A673 (cell line): ENCODE measurements around the gene HOMEZ. TPM values are rescaled to one million over a fixed set of nuclear protein-coding genes. Genes with fewer than 3 reads are reported as not detected.
A peak's percentile ranks its signal among the peaks of the same experiment; 100 is the strongest.

Experiments
- BruUV-seq: library from RNA; stranded (reverse); fragments of 400-500 nt; replicated peaks from 2 replicates; lab custom pipeline; 2021; lab: Mats Ljungman, UMichigan
- CTCF ChIA-PET: fragments of 300-600 bp; sonication (Branson Sonifier 250); formaldehyde crosslinking; loops from one replicate; lab custom pipeline; 2022; ENCODE audit warnings: antibody characterized with exemption; lab: Charles Lee
- POLR2A ChIA-PET: fragments of 300-600 bp; sonication (Branson Sonifier 250); formaldehyde crosslinking; loops from one replicate; lab custom pipeline; 2022; ENCODE audit warnings: antibody characterized with exemption; ENCODE audit not compliant: low non-redundant PET; lab: Charles Lee
- DNase-seq: peaks from one replicate; pipeline ENCODE4 v3.0.0-alpha.2; 2015; ENCODE audit warnings: low spot score
- H3K27ac ChIP-seq: fragments of 200-600 bp; sonication (generic); 2 replicates; pipeline ENCODE4 v1.5.1; 2016; ENCODE audit warnings: mixed run types, low read depth, mild to moderate bottlenecking, mixed read lengths, antibody characterized with exemption, low read length; ENCODE audit not compliant: poor library complexity, severe bottlenecking
- H3K27me3 ChIP-seq: fragments of 200-600 bp; sonication (generic); replicated peaks from 2 replicates; pipeline ENCODE4 v1.6.1; 2017; ENCODE audit warnings: mixed run types, low read depth, mild to moderate bottlenecking, mixed read lengths, antibody characterized with exemption, low read length; ENCODE audit not compliant: insufficient read depth, poor library complexity
- H3K36me3 ChIP-seq: fragments of 200-600 bp; sonication (generic); 2 replicates; pipeline ENCODE4 v1.6.1; 2016; ENCODE audit warnings: mixed run types, mild to moderate bottlenecking, mixed read lengths, antibody characterized with exemption, low read length; ENCODE audit not compliant: insufficient read depth, poor library complexity, severe bottlenecking
- H3K4me1 ChIP-seq: fragments of 200-600 bp; sonication (generic); 2 replicates; pipeline ENCODE4 v1.6.1; 2017; ENCODE audit warnings: mixed run types, mild to moderate bottlenecking, mixed read lengths, antibody characterized with exemption, low read length; ENCODE audit not compliant: insufficient read depth, poor library complexity, severe bottlenecking
- H3K4me3 ChIP-seq: fragments of 200-600 bp; sonication (generic); 2 replicates; pipeline ENCODE4 v1.5.1; 2016; ENCODE audit warnings: low read depth, mixed run types, mild to moderate bottlenecking, mixed read lengths, low read length; ENCODE audit not compliant: poor library complexity, severe bottlenecking
- H3K9me3 ChIP-seq: fragments of 200-600 bp; sonication (generic); 2 replicates; pipeline ENCODE4 v1.6.1; 2016; ENCODE audit warnings: mixed run types, low read depth, mild to moderate bottlenecking, mixed read lengths, antibody characterized with exemption, low read length; ENCODE audit not compliant: poor library complexity, severe bottlenecking
- EZH2 ChIP-seq: fragments of 200-600 bp; sonication (generic); IDR thresholded peaks from 2 replicates; pipeline ENCODE4 v1.6.1; 2017; ENCODE audit warnings: borderline replicate concordance, low read depth, mild to moderate bottlenecking, mixed read lengths, antibody characterized with exemption, low read length; ENCODE audit not compliant: poor library complexity, severe bottlenecking
- intact Hi-C: fragments of 100-400 bp; cut with micrococcal nuclease; formaldehyde crosslinking; loops from one replicate; pipeline ENCODE4 v1.10.0; 2022; ENCODE audit not compliant: unreplicated experiment
- total RNA-seq: library from RNA; stranded (reverse); gene quantifications from 2 replicates; pipeline ENCODE4 v1.2.3, GENCODE V29; 2021
- TF ChIP-seq, protein P1 (sequence below): fragments of 300-800, 200-600 bp; sonication (generic); conservative IDR thresholded peaks from 2 replicates; pipeline ENCODE4 v1.5.1; 2017; ENCODE audit warnings: low read depth, mild to moderate bottlenecking, antibody characterized with exemption, low read length, moderate library complexity, mixed read lengths

Gene HOMEZ
- total RNA-seq, 1 experiment from 2014 or later = 6.3 TPM

DNA sequence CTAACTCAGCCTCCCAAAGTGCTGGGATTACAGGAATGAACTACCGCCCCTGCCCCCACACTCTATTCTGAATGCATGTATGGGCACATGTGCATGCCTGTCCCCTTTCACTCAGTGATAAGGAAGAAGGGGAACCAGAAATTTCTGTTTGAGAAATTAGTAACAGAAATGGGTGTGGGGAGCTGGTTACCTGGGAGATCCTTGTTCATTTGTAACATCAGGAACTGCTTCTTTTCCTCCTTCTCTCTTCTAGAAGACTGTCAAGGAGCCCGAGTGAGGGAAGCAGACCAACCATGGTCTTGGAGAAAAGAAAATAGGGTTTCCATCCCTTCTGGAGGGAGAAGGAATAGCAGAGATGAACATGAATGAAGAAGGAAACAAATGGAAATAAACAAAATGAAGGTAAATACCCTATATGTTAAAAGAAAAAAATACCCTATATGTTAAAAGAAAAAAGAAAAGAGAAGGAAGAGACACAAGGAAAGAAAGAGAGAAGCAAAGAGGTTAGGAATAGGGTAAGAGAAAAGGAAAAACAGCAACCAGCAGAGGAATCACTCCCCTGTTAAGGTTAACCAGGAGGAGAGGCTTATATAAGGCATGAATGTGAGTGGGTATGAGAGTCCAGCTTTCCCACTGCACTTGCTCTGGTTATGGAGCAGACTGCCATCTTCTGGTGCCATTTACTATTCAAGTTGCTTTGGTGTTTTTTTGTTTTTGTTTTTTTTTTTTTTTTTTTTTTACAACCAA is 13.5 kb upstream of the HOMEZ start:
- no peak overlapping the region for H3K27ac ChIP-seq
- POLR2A ChIA-PET = no interaction called here
- TF ChIP-seq, protein P1, sequence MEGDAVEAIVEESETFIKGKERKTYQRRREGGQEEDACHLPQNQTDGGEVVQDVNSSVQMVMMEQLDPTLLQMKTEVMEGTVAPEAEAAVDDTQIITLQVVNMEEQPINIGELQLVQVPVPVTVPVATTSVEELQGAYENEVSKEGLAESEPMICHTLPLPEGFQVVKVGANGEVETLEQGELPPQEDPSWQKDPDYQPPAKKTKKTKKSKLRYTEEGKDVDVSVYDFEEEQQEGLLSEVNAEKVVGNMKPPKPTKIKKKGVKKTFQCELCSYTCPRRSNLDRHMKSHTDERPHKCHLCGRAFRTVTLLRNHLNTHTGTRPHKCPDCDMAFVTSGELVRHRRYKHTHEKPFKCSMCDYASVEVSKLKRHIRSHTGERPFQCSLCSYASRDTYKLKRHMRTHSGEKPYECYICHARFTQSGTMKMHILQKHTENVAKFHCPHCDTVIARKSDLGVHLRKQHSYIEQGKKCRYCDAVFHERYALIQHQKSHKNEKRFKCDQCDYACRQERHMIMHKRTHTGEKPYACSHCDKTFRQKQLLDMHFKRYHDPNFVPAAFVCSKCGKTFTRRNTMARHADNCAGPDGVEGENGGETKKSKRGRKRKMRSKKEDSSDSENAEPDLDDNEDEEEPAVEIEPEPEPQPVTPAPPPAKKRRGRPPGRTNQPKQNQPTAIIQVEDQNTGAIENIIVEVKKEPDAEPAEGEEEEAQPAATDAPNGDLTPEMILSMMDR = peak; percentile 55
- TF ChIP-seq EZH2 = no peak
- no peaks in the 10 kb centered on the region for H3K27me3 ChIP-seq
- H3K4me3 ChIP-seq = no peak overlapping the region
- peaks cover 3% of the 10 kb centered on the region for H3K36me3 ChIP-seq
- peaks cover 27% of the 10 kb centered on the region for H3K4me1 ChIP-seq
- DNase-seq = peak; percentile 71
- no peaks in the 10 kb centered on the region for H3K9me3 ChIP-seq
- CTCF ChIA-PET = interaction anchor here (0.5 to 0.8 kb wide), 4 partner anchors 13 to 882 kb away, joined by 3 to 6 read pairs (median 5); no protein-coding TSS in a partner anchor
- BruUV-seq = no TSS peak
- intact Hi-C loops = loop anchor here (2.0 to 10.0 kb wide), 2 partner anchors 35 to 175 kb away; no protein-coding TSS in a partner anchor

DNA sequence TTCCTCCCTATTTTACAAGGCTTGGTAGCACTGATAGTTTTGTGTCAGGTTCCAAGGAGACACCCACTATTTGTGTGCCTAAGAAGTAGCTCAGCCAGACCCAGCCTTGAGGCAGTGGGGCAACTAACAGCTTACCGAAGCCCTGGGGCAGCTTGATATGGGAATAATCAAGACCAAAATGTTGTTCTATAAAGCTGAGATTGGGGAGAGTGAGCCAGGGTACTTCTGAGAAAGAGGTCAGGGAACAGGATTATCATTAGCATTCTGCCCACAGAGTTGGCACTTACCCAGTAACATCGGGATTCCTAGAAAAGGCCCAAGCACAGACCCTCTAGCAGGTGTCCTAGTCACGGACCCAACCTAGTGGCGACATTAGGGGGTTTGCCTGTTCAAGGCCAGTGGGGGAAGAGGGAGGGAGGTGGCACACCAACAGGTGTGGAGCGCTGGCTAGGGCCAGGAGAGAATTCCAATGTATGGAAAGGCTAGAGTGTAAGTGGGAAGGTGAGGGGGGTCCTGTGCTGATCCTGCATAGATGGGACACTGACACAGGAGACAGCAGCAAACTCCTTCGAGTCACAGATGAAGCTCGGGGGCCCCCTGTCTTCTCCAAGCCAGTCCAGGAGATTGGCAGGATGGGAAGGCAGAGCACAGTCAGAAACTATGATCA is 11.8 kb upstream of the HOMEZ start:
- Histone ChIP-seq H3K4me1 (peaks cover 23% of the 10 kb centered on the region), H3K27ac (no peak overlapping the region), H3K9me3 (no peaks in the 10 kb centered on the region), H3K27me3 (no peaks in the 10 kb centered on the region), H3K36me3 (peaks cover 3% of the 10 kb centered on the region), H3K4me3 (no peak overlapping the region)
- CTCF ChIA-PET = no interaction called here
- POLR2A ChIA-PET = interaction anchor here (0.6 kb wide), 1 partner anchor 343 kb away, joined by 3 read pairs; no protein-coding TSS in a partner anchor
- DNase-seq = no peak
- intact Hi-C loops = loop anchor here (2.0 to 10.0 kb wide), 2 partner anchors 33 to 173 kb away; no protein-coding TSS in a partner anchor
- TF ChIP-seq EZH2 = no peak
- TF ChIP-seq, protein P1 = no peak
- BruUV-seq = no TSS peak

DNA sequence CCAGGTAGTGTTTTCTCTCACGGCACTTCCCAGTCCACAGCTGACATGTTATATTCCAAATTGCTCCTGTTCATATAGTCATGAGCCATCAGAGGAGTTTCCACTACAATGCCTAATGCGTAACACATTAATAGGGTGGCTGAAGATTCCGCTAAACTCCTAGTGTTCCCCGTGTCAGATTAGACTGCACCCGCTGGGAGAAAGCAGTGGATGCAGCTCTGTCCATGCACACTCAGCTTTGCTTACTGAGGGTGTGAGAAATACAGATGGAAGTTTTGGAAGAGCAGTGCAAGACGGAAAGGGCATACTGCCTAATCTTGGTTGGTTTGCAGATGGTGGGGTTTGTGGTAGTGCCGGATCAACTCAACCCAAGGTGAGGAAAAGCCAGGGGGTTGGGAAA is 11.2 kb upstream of the HOMEZ start:
- Histone ChIP-seq H3K27ac (no peak overlapping the region), H3K27me3 (no peaks in the 10 kb centered on the region), H3K9me3 (no peaks in the 10 kb centered on the region), H3K4me1 (peaks cover 22% of the 10 kb centered on the region), H3K4me3 (no peak overlapping the region), H3K36me3 (peaks cover 3% of the 10 kb centered on the region)
- CTCF ChIA-PET = no interaction called here
- POLR2A ChIA-PET = no interaction called here
- intact Hi-C loops = loop anchor here (10.0 kb wide), 1 partner anchor 172 kb away; no protein-coding TSS in a partner anchor
- BruUV-seq = no TSS peak
- no peak for DNase-seq
- TF ChIP-seq EZH2 = no peak
- TF ChIP-seq, protein P1 = no peak
